NT2/D1 (cell line): Measurements from ENCODE around the gene DCDC2B.
"Not testable (repeated sequence)": the region's sequence is repeated elsewhere in the genome, so short reads cannot be mapped to it uniquely, and the experiment has no call there.

Experiments used
- SUZ12 ChIP-seq: IDR thresholded peaks from 2 replicates; pipeline ENCODE4 v1.6.1; 2011; ENCODE audit not compliant: insufficient read length, insufficient read depth; ENCODE audit errors: extremely low read depth
- YY1 ChIP-seq: IDR thresholded peaks from 2 replicates; pipeline ENCODE4 v1.6.1; 2011; ENCODE audit not compliant: insufficient read length, insufficient read depth
- ZNF274 ChIP-seq: IDR thresholded peaks from 2 replicates; pipeline ENCODE4 v1.6.1; 2011; ENCODE audit warnings: mild to moderate bottlenecking, low read depth, low read length

GRCh38 chr1:32165633-32166032 lies 43.3 kb upstream of the DCDC2B start:
- not testable (repeated sequence) for TF ChIP-seq ZNF274, SUZ12, YY1
